ENCODE measurements around the gene COL4A6. TPM values are rescaled to one million over a fixed set of nuclear protein-coding genes. Genes with fewer than 3 reads are reported as not detected.

Gene COL4A6
- total RNA-seq, 2 experiments from 2014 or later: not detected

GRCh38 chrX:108209006-108209554 lies 229.1 kb downstream of the COL4A6 start:
- CTCF ChIA-PET: interaction anchor here (1.2 kb wide), 1 partner anchor 15 kb away, joined by 3 read pairs; no protein-coding TSS in a partner anchor

GRCh38 chrX:108203540-108203939 lies 234.7 kb downstream of the COL4A6 start:
- CTCF ChIA-PET: no interaction called here
- Mint-ChIP-seq H3K27ac (no peak overlapping the region), H3K36me3 (ENCODE audit: low read depth) (no peaks in the 10 kb centered on the region), H3K4me3 (no peak overlapping the region), H3K27me3 (peaks cover 7% of the 10 kb centered on the region), H3K9me3 (no peaks in the 10 kb centered on the region), H3K4me1 (ENCODE audit: low read depth) (no peaks in the 10 kb centered on the region)
- POLR2A ChIA-PET: no interaction called here
- DNase-seq: no peak
- intact Hi-C loops (cut with micrococcal nuclease): no loop called here
- no peak for TF ChIP-seq CTCF (IDR thresholded peaks at IDR 0.05)
- no peak for ATAC-seq

More at GRCh38 chrX:108209006-108209554, 229.1 kb downstream of the COL4A6 start:
- Mint-ChIP-seq H3K4me3 (no peak overlapping the region), H3K4me1 (ENCODE audit: low read depth) (no peaks in the 10 kb centered on the region), H3K27me3 (peaks cover 3% of the 10 kb centered on the region), H3K27ac (no peak overlapping the region), H3K9me3 (no peaks in the 10 kb centered on the region), H3K36me3 (ENCODE audit: low read depth) (no peaks in the 10 kb centered on the region)
- ATAC-seq (no peak), DNase-seq (no peak)
- TF ChIP-seq CTCF (IDR thresholded peaks at IDR 0.05): no peak
- POLR2A ChIA-PET: no interaction called here
- intact Hi-C loops (cut with micrococcal nuclease): no loop called here

GRCh38 chrX:108199691-108200090 lies 238.5 kb downstream of the COL4A6 start:
- ChIA-PET CTCF (interaction anchor here (0.8 to 1.4 kb wide), 8 partner anchors 9 to 1205 kb away, joined by 3 to 5 read pairs (median 3); no protein-coding TSS in a partner anchor), POLR2A (no interaction called here)
- H3K4me3 Mint-ChIP-seq: no peak overlapping the region
- H3K4me1 Mint-ChIP-seq (ENCODE audit: low read depth): no peaks in the 10 kb centered on the region
- intact Hi-C loops (cut with micrococcal nuclease): no loop called here
- DNase-seq (peak; percentile 24), ATAC-seq (no peak)
- H3K27me3 Mint-ChIP-seq: peaks cover 4% of the 10 kb centered on the region
- no peaks in the 10 kb centered on the region for H3K9me3 Mint-ChIP-seq
- H3K36me3 Mint-ChIP-seq (ENCODE audit: low read depth): no peaks in the 10 kb centered on the region
- peak; percentile 39 for TF ChIP-seq CTCF (IDR thresholded peaks at IDR 0.05)
- no peak overlapping the region for H3K27ac Mint-ChIP-seq

- peaks cover 4% of the 10 kb centered on the region for H3K27me3 Mint-ChIP-seq
- no peaks in the 10 kb centered on the region for H3K9me3 Mint-ChIP-seq
- ChIA-PET POLR2A (no interaction called here), CTCF (interaction anchor here (1.4 kb wide), 1 partner anchor 1206 kb away, joined by 3 read pairs; no protein-coding TSS in a partner anchor)
- ATAC-seq (no peak), DNase-seq (no peak)
- intact Hi-C loops (cut with micrococcal nuclease): no loop called here
- no peaks in the 10 kb centered on the region for H3K4me1 Mint-ChIP-seq (ENCODE audit: low read depth)
- no peak overlapping the region for H3K27ac Mint-ChIP-seq
- no peak for TF ChIP-seq CTCF (IDR thresholded peaks at IDR 0.05)
- H3K4me3 Mint-ChIP-seq: no peak overlapping the region
- no peaks in the 10 kb centered on the region for H3K36me3 Mint-ChIP-seq (ENCODE audit: low read depth)
Measured at GRCh38 chrX:108199041-108199440, 239.2 kb downstream of the COL4A6 start.

- TF ChIP-seq CTCF (IDR thresholded peaks at IDR 0.05): no peak
- ChIA-PET POLR2A (no interaction called here), CTCF (interaction anchor here (1.4 kb wide), 1 partner anchor 1206 kb away, joined by 3 read pairs; no protein-coding TSS in a partner anchor)
- Mint-ChIP-seq H3K36me3 (ENCODE audit: low read depth) (no peaks in the 10 kb centered on the region), H3K9me3 (no peaks in the 10 kb centered on the region), H3K4me1 (ENCODE audit: low read depth) (no peaks in the 10 kb centered on the region), H3K27ac (no peak overlapping the region), H3K27me3 (peaks cover 4% of the 10 kb centered on the region), H3K4me3 (no peak overlapping the region)
- no peak for DNase-seq
- intact Hi-C loops (cut with micrococcal nuclease): no loop called here
- no peak for ATAC-seq
Measured at GRCh38 chrX:108198420-108198819, 239.8 kb downstream of the COL4A6 start.

Data from activated CD8-positive, alpha-beta T cell treated with anti-CD3 and anti-CD28 coated beads for 36 hours (primary cell).